Skeletal muscle satellite cell (primary cell): ENCODE results near the gene BCAP31.
"Not testable (repeated sequence)": the region's sequence is repeated elsewhere in the genome, so short reads cannot be mapped to it uniquely, and the experiment has no call there.

Experiments
- H3K27me3 ChIP-seq: 2 replicates; pipeline ENCODE4 v1.7.0; 2013; ENCODE audit warnings: low read length; ENCODE audit not compliant: control insufficient read depth, insufficient read depth
- H3K36me3 ChIP-seq: 2 replicates; pipeline ENCODE4 v1.7.0; 2013; ENCODE audit warnings: mild to moderate bottlenecking, control low read depth, low read length; ENCODE audit not compliant: insufficient read depth
- H3K4me1 ChIP-seq: 2 replicates; pipeline ENCODE4 v1.7.0; 2013; ENCODE audit warnings: low read length; ENCODE audit not compliant: control insufficient read depth, insufficient read depth
- H3K4me2 ChIP-seq: 2 replicates; pipeline ENCODE4 v1.7.0; 2013; ENCODE audit warnings: mild to moderate bottlenecking, low read length
- H3K4me3 ChIP-seq: 2 replicates; pipeline ENCODE4 v1.7.0; 2013; ENCODE audit warnings: low read length
- H3K9ac ChIP-seq: 2 replicates; pipeline ENCODE4 v1.7.0; 2013; ENCODE audit warnings: mild to moderate bottlenecking, low read depth, low read length, moderate library complexity
- H3K9me3 ChIP-seq: replicated peaks from 2 replicates; pipeline ENCODE4 v1.7.0; 2013; ENCODE audit warnings: mild to moderate bottlenecking, control low read depth, low read length

The BCAP31 gene

GRCh38 chrX:153693216-153694086, 30.7 kb downstream of the BCAP31 start:
- Histone ChIP-seq H3K4me2 (no peak overlapping the region), H3K9me3 (no peaks in the 10 kb centered on the region), H3K9ac (no peak overlapping the region), H3K4me1 (peaks cover 9% of the 10 kb centered on the region), H3K4me3 (no peak overlapping the region), H3K27me3 (no peaks in the 10 kb centered on the region), H3K36me3 (no peaks in the 10 kb centered on the region)

GRCh38 chrX:153692611-153693156, 31.5 kb downstream of the BCAP31 start:
- H3K36me3 ChIP-seq: no peaks in the 10 kb centered on the region
- no peak overlapping the region for H3K4me3 ChIP-seq
- no peaks in the 10 kb centered on the region for H3K9me3 ChIP-seq
- no peak overlapping the region for H3K9ac ChIP-seq
- peaks cover 9% of the 10 kb centered on the region for H3K4me1 ChIP-seq
- H3K27me3 ChIP-seq: no peaks in the 10 kb centered on the region
- H3K4me2 ChIP-seq: no peak overlapping the region

GRCh38 chrX:153692003-153692402, 32.2 kb downstream of the BCAP31 start:
- Histone ChIP-seq H3K36me3 (no peaks in the 10 kb centered on the region), H3K27me3 (no peaks in the 10 kb centered on the region), H3K4me3 (no peak overlapping the region), H3K9me3 (no peaks in the 10 kb centered on the region), H3K4me1 (peaks cover 9% of the 10 kb centered on the region), H3K9ac (no peak overlapping the region), H3K4me2 (no peak overlapping the region)

- not testable (repeated sequence) for H3K27me3 ChIP-seq, H3K9me3 ChIP-seq, H3K4me1 ChIP-seq, H3K4me3 ChIP-seq, H3K4me2 ChIP-seq, H3K36me3 ChIP-seq, H3K9ac ChIP-seq
These were observed 33.0 kb downstream of the BCAP31 start for GRCh38 chrX:153691032-153691827.

GRCh38 chrX:153690466-153690865, 33.7 kb downstream of the BCAP31 start:
- Histone ChIP-seq H3K27me3 (no peaks in the 10 kb centered on the region), H3K4me1 (peaks cover 9% of the 10 kb centered on the region), H3K4me2 (peak overlapping the region; percentile 78), H3K9me3 (no peaks in the 10 kb centered on the region), H3K4me3 (no peak overlapping the region), H3K36me3 (no peaks in the 10 kb centered on the region), H3K9ac (no peak overlapping the region)

GRCh38 chrX:153689654-153690465, 34.3 kb downstream of the BCAP31 start:
- Histone ChIP-seq H3K36me3 (no peaks in the 10 kb centered on the region), H3K9ac (no peak overlapping the region), H3K4me1 (peaks cover 9% of the 10 kb centered on the region), H3K27me3 (no peaks in the 10 kb centered on the region), H3K4me3 (peak overlapping the region; percentile 60), H3K4me2 (peak overlapping the region; percentile 78), H3K9me3 (no peaks in the 10 kb centered on the region)

- Histone ChIP-seq H3K4me3 (peak overlapping the region; percentile 66), H3K27me3 (no peaks in the 10 kb centered on the region), H3K9me3 (no peaks in the 10 kb centered on the region), H3K9ac (no peak overlapping the region), H3K4me1 (peaks cover 9% of the 10 kb centered on the region), H3K36me3 (no peaks in the 10 kb centered on the region), H3K4me2 (peak overlapping the region; percentile 78)
These were observed 35.1 kb downstream of the BCAP31 start for GRCh38 chrX:153688911-153689590.

GRCh38 chrX:153688506-153688905, 35.7 kb downstream of the BCAP31 start:
- H3K4me1 ChIP-seq: peaks cover 9% of the 10 kb centered on the region
- peak overlapping the region; percentile 26 for H3K9ac ChIP-seq
- no peaks in the 10 kb centered on the region for H3K36me3 ChIP-seq
- H3K9me3 ChIP-seq: no peaks in the 10 kb centered on the region
- no peaks in the 10 kb centered on the region for H3K27me3 ChIP-seq
- peak overlapping the region; percentile 73 for H3K4me2 ChIP-seq
- H3K4me3 ChIP-seq: peak overlapping the region; percentile 66

- Histone ChIP-seq H3K36me3 (no peaks in the 10 kb centered on the region), H3K4me2 (no peak overlapping the region), H3K4me1 (peaks cover 9% of the 10 kb centered on the region), H3K9ac (no peak overlapping the region), H3K27me3 (no peaks in the 10 kb centered on the region), H3K9me3 (no peaks in the 10 kb centered on the region), H3K4me3 (no peak overlapping the region)
These were observed 36.1 kb downstream of the BCAP31 start for GRCh38 chrX:153688071-153688470.

GRCh38 chrX:153687121-153688039, 36.8 kb downstream of the BCAP31 start, which contains the start of gene SLC6A8:
Gene SLC6A8, plus strand, starts transcription at chrX:153687926. Its CDS starts 649 bp downstream, at chrX:153688575.
- Histone ChIP-seq H3K36me3 (no peaks in the 10 kb centered on the region), H3K4me1 (peaks cover 9% of the 10 kb centered on the region), H3K27me3 (no peaks in the 10 kb centered on the region), H3K9ac (peak within 1 kb of the TSS; percentile 26), H3K4me3 (peak within 1 kb of the TSS; percentile 66), H3K9me3 (no peaks in the 10 kb centered on the region), H3K4me2 (peak within 1 kb of the TSS; percentile 73)
